ENCODE measurements around the gene LRP6. TPM values are rescaled to one million over a fixed set of nuclear protein-coding genes. Genes with fewer than 3 reads are reported as not detected.

LRP6 gene
- polyA plus RNA-seq, 1 donor (not counting 4 experiments of a cell fraction or from before 2014, with no cell fraction given) = 13.0 TPM

- peaks cover 0 to 2% of the 10 kb centered on the region in 2 experiments for H3K36me3 ChIP-seq (ENCODE audit: control insufficient read depth in 2 of 2, extremely low read depth in 1 of 2, insufficient read depth in 2 of 2, low read length in 2 of 2)
- H3K27me3 ChIP-seq (ENCODE audit: control insufficient read depth, extremely low read depth, insufficient read depth, low read length) = no peaks in the 10 kb centered on the region
- dilution Hi-C loops (cut with MboI; ENCODE audit: extremely low pct_ligation_motif_present, low sequenced_read_pairs) = no loop called here
- H3K79me2 ChIP-seq (ENCODE audit: control insufficient read depth, insufficient read depth, low read length) = peaks cover 7% of the 10 kb centered on the region
- no peak overlapping the region for H3K9ac ChIP-seq (ENCODE audit: control insufficient read depth, extremely low read depth, insufficient read depth, low read length)
- H3K9me3 ChIP-seq (ENCODE audit: control insufficient read depth, low read depth, low read length) = no peaks in the 10 kb centered on the region
- no peak overlapping the region for H3K4me3 ChIP-seq (ENCODE audit: control insufficient read depth in 2 of 3, extremely low read depth in 1 of 3, insufficient read depth in 2 of 3, low read depth in 1 of 3, low read length in 3 of 3)
- no peaks in the 10 kb centered on the region for H3K4me1 ChIP-seq (ENCODE audit: control insufficient read depth, extremely low read depth, insufficient read depth, low read length)
- no peaks in the 10 kb centered on the region for H4K20me1 ChIP-seq (ENCODE audit: control insufficient read depth, extremely low read depth, insufficient read depth, low read length)
- no peak for TF ChIP-seq CTCF (optimal IDR thresholded peaks at IDR 0.05 in 1 of 3, IDR thresholded peaks at IDR 0.05 in 1 of 3, conservative IDR thresholded peaks at IDR 0.05 in 1 of 3; ENCODE audit: extremely low read depth in 1 of 3, insufficient read depth in 2 of 3, low read length in 3 of 3)
- TF ChIP-seq EZH2 (IDR thresholded peaks at IDR 0.05; ENCODE audit: low read length) = no peak
- no peak overlapping the region for H3K4me2 ChIP-seq (ENCODE audit: control insufficient read depth, extremely low read depth, insufficient read depth, low read depth, low read length)
- FAIRE-seq (no peak), DNase-seq (ENCODE audit: low read depth, low spot score) (no peak)
- no peak overlapping the region for H2AFZ ChIP-seq (ENCODE audit: control insufficient read depth, low read length)
- no peak overlapping the region for H3K27ac ChIP-seq (ENCODE audit: control insufficient read depth, insufficient read depth, low read length)
- no peaks in the 10 kb centered on the region for H3K9me1 ChIP-seq (ENCODE audit: control insufficient read depth, extremely low read depth, insufficient read depth, low read length)
Measured at GRCh38 chr12:12197128-12197527, 69.7 kb downstream of the LRP6 start.

GRCh38 chr12:12195516-12195915 lies 71.3 kb downstream of the LRP6 start:
- TF ChIP-seq CTCF (optimal IDR thresholded peaks at IDR 0.05 in 1 of 3, IDR thresholded peaks at IDR 0.05 in 1 of 3, conservative IDR thresholded peaks at IDR 0.05 in 1 of 3; ENCODE audit: extremely low read depth in 1 of 3, insufficient read depth in 2 of 3, low read length in 3 of 3) (no peak), EZH2 (IDR thresholded peaks at IDR 0.05; ENCODE audit: low read length) (no peak)
- Histone ChIP-seq H3K4me3 (ENCODE audit: control insufficient read depth in 2 of 3, extremely low read depth in 1 of 3, insufficient read depth in 2 of 3, low read depth in 1 of 3, low read length in 3 of 3) (no peak overlapping the region), H3K4me2 (ENCODE audit: control insufficient read depth, extremely low read depth, insufficient read depth, low read depth, low read length) (no peak overlapping the region), H3K36me3 (ENCODE audit: control insufficient read depth in 2 of 2, extremely low read depth in 1 of 2, insufficient read depth in 2 of 2, low read length in 2 of 2) (peaks cover 0 to 2% of the 10 kb centered on the region in 2 experiments), H3K27me3 (ENCODE audit: control insufficient read depth, extremely low read depth, insufficient read depth, low read length) (no peaks in the 10 kb centered on the region), H3K9me3 (ENCODE audit: control insufficient read depth, low read depth, low read length) (no peaks in the 10 kb centered on the region), H3K4me1 (ENCODE audit: control insufficient read depth, extremely low read depth, insufficient read depth, low read length) (no peaks in the 10 kb centered on the region), H4K20me1 (ENCODE audit: control insufficient read depth, extremely low read depth, insufficient read depth, low read length) (no peaks in the 10 kb centered on the region), H3K27ac (ENCODE audit: control insufficient read depth, insufficient read depth, low read length) (no peak overlapping the region), H3K9me1 (ENCODE audit: control insufficient read depth, extremely low read depth, insufficient read depth, low read length) (no peaks in the 10 kb centered on the region), H3K79me2 (ENCODE audit: control insufficient read depth, insufficient read depth, low read length) (peaks cover 7% of the 10 kb centered on the region), H2AFZ (ENCODE audit: control insufficient read depth, low read length) (no peak overlapping the region), H3K9ac (ENCODE audit: control insufficient read depth, extremely low read depth, insufficient read depth, low read length) (no peak overlapping the region)
- dilution Hi-C loops (cut with MboI; ENCODE audit: extremely low pct_ligation_motif_present, low sequenced_read_pairs) = no loop called here
- FAIRE-seq = no peak
- DNase-seq (ENCODE audit: low read depth, low spot score) = no peak
